Stimulated activated CD8-positive, alpha-beta memory T cell treated with anti-CD3 and anti-CD28 coated beads, Interleukin-4, amount 100 ng/mL, for 48 hours (primary cell): ENCODE results near the gene OVCA2.

Experiments
- DNase-seq: peaks from one replicate; pipeline ENCODE4 v3.0.0-alpha.2; 2020

Gene OVCA2

DNA sequence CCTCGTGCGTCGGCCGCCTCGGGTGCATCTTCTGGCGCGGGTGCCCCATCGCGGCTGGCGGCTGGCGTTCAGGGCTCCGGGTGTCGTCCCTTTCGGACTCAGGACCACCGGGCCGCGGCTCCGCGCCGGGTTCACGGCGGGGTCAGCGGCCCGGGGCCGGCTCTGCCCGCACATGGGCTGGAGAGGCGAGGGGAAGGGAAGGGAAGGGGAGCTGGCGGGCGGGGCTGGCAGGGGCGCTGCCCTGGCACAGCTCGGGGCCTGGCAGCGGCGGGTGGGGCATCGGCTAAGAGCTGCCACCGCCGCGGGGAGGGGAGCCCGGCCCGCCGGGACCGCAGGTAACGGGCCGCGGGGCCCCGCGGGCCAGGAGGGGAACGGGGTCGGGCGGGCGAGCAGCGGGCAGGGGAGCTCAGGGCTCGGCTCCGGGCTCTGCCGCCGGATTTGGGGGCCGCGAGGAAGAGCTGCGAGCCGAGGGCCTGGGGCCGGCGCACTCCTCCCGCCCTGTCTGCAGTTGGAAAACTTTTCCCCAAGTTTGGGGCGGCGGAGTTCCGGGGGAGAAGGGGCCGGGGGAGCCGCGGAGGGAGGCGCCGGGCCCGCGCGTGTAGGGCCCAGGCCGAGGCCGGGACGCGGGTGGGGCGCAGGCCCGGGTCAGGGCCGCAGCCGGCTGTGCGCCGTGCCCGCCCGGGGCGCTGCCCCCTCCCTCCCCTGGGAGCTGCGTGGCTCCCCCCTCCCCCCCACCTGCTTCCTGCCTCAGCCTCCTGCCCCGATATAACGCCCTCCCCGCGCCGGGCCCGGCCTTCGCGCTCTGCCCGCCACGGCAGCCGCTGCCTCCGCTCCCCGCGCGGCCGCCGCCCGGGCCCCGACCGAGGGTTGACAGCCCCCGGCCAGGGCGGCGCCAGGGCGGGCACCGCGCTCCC lies 13.7 kb downstream of the OVCA2 start:
- DNase-seq = peak; percentile 58

DNA sequence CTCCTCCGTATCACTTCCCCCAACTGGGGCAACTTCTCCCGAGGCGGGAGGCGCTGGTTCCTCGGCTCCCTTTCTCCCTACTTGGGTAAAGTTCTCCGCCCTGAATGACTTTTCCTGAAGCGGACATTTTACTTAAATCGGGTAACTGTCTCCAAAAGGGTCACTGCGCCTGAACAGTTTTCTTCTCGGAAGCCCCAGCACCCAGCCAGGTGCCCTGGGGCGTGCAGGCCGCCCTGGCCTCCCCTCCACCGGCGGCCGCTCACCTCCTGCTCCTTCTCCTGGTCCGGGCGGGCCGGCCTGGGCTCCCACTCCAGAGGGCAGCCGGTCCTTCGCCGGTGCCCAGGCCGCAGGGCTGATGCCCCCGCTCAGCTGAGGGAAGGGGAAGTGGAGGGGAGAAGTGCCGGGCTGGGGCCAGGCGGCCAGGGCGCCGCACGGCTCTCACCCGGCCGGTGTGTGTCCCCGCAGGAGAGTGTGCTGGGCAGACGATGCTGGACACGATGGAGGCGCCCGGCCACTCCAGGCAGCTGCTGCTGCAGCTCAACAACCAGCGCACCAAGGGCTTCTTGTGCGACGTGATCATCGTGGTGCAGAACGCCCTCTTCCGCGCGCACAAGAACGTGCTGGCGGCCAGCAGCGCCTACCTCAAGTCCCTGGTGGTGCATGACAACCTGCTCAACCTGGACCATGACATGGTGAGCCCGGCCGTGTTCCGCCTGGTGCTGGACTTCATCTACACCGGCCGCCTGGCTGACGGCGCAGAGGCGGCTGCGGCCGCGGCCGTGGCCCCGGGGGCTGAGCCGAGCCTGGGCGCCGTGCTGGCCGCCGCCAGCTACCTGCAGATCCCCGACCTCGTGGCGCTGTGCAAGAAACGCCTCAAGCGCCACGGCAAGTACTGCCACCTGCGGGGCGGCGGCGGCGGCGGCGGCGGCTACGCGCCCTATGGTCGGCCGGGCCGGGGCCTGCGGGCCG lies 14.7 kb downstream of the OVCA2 start:
- DNase-seq = peak; percentile 66

- no peak for DNase-seq
Measured at GRCh38 chr17:2057175-2057759, 15.4 kb downstream of the OVCA2 start.

GRCh38 chr17:2057760-2058585 lies 16.2 kb downstream of the OVCA2 start:
- DNase-seq = no peak

GRCh38 chr17:2058586-2059546 lies 17.0 kb downstream of the OVCA2 start:
- peak; percentile 88 for DNase-seq

DNA sequence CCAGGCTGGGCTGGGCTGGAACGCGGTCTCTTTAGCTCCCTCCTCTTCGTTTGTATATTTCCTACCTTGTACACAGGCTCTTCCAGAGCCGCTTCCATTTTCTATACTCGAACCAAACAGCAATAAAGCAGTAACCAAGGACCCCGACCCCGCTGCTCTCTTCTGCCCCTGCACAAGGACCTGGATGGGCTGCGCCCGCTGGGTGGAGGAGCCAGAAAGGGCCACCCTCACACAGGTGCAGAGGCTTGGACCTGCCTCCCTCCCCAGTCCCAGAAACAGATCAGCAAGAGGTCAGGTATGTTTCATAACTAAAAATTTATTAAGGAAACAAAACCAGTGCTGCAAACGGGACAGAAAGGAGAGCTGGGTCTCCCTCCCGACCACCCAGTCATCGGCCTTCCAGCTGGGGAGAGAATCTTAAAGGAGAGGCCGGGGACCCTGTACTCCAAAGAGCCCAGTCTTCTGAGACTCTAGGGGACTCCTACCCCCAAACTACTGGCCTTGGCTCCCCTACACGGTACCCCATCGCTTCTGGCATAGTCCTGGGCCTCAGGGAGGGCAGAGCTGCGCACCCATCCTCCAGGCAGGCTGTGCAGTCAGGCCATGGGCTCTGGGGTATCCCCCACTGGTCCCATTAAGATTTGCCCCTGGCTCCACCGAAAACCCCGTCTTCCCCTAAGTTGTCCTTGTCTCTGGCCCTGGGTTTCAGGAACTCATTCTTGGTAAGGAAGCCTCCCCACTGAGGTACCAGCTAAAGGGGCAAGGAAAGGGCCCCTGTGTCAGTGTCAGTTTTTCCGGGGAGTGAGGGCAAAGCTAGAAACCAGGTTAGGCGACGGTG lies 17.9 kb downstream of the OVCA2 start:
- no peak for DNase-seq

DNA sequence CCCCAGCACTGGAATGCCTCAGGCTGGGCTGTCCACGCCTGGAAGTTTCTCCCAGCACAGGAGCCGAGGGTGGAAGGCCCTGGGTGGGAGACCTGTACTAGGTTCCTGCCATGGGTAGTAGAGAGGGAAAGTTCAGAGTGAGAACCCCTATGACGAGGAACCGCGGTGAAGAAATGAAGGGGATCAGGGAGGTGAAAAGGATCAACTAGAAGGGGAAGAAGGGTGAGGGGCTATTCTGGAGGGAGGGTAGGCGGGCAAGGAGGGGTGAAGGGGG lies 18.5 kb downstream of the OVCA2 start:
- no peak for DNase-seq

- no peak for DNase-seq
Measured at GRCh38 chr17:2060681-2061440, 19.0 kb downstream of the OVCA2 start.

DNA sequence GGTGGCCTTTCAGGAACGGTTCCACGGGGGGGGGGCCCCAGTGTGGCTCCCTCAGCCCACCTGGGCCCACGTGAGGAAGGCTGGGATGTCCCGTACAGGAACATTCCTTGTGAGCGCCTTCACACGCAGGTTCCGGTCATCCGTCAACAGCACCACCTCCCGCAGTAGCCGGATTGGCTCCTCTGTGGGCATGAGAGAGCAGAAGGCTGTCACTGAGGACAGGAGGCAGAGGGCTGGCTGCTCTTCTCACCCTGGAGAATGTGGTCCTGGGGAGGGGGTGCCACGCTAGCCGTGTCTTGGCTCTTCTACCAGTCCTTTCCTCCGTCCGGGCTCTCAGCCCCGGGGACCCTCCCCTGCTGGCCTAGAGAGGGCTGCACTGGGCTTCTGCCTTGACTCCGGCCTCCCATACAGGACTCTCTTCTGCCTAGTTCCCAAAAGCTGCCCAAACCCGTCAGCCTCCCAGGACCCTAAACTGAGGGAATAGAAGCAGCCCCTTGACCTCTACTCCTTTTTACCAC lies 19.7 kb downstream of the OVCA2 start:
- no peak for DNase-seq

DNA sequence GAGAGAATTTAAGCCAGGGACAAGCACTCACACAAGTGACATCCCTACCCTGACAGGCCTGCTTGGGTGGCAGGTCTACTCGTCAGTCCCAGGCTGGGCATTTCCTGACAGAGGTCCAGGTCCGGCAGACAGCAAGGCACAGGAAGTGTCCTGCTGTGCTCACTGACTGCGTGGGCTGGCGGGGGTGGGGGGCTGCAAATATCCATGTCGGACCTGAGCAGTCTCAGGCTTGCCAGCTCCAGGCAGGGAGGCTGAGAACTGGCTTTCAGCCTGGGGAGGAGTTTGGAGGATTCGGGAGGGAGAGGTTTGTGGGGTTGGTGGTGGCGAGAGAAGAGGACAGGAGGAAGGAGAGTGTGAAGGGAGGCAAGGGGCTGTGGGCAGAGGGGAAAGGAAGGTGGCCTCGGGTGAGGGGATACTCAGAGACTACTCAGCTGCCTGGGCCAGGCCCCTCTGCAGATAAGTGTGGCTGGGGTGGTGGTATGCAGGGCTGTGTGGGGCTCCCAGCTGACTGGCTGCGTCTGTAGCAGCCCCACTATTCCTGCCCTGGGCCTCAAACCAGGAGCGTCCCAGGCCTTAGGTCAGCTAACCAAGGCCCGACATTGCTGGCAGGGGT lies 20.9 kb downstream of the OVCA2 start:
- DNase-seq = no peak

DNA sequence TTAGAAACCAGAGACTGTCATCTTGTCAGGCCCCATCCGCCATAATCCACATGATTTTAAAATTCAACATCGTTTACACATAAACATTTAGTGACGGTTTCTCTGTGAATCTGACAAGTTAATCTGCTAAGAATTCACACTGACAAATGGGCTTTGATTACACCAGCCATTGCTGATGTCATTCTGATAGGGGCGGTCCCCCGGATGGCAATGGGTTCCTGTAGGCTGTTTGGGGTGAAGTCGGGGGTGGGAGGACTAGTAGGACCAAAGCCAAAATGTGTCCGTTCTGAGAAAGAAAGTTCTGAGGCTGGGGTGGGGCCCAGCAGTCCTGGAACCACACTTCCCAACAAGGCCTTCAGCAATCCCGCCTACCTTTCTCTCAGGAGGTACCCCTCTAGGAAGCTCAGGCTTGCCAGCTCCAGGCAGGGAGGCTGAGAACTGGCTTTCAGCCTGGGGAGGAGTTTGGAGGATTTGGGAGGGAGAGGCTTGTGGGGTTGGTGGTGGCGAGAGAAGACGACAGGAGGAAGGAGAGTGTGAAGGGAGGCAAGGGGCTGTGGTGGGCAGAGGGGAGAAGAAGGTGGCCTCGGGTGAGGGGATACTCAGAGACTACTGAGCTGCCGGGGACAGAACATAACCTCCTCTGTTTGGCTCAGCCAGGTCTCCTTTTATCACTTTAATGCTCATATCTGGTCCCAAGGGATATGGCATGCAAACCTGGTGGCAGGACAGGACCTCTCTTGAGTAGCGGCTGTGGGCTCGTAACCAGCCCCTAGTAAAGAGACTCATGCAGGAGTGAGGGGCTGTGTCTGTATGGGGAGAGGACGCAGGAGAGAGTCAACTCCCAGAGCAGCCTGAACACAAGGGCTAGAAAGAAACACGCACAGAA lies 21.7 kb downstream of the OVCA2 start:
- no peak for DNase-seq

DNA sequence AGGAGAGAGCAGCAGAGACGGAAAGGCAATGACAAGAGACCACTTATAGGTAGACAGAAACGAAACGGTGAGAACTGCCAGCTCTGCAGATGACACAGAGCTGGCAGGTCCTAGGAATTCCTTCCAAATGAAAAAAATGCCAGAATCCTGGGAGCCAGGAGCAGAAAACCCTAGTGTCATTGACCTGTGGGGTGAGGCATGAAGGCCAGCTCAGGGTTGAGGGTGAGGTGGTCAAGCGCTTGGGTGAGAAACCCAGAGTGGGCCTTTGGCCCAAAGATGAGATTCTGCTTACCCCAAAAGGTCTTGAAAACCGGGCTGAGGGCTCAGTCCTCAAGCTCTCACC lies 22.3 kb downstream of the OVCA2 start:
- no peak for DNase-seq

DNA sequence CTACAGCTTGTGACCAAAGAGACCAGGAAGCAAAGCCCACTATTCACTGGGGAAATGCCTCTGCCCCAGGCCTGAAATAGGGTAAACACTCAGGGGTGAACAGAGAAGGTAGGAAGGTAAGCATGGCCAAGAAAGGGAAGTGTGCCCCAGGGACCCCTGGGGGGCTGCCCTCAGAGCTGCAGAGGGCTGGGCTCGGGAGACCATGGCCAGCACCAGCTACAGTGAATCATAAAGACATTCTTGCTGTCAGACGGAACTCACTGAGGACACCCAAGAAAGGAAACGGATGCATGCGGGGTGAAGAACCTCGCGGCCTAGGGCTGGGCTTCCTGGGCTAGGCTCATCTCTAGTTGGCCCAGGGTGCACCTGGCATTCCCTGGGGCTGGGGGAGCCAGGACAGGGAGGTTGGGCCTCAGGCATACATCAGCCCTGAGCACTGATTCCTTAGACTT lies 22.7 kb downstream of the OVCA2 start:
- no peak for DNase-seq

DNA sequence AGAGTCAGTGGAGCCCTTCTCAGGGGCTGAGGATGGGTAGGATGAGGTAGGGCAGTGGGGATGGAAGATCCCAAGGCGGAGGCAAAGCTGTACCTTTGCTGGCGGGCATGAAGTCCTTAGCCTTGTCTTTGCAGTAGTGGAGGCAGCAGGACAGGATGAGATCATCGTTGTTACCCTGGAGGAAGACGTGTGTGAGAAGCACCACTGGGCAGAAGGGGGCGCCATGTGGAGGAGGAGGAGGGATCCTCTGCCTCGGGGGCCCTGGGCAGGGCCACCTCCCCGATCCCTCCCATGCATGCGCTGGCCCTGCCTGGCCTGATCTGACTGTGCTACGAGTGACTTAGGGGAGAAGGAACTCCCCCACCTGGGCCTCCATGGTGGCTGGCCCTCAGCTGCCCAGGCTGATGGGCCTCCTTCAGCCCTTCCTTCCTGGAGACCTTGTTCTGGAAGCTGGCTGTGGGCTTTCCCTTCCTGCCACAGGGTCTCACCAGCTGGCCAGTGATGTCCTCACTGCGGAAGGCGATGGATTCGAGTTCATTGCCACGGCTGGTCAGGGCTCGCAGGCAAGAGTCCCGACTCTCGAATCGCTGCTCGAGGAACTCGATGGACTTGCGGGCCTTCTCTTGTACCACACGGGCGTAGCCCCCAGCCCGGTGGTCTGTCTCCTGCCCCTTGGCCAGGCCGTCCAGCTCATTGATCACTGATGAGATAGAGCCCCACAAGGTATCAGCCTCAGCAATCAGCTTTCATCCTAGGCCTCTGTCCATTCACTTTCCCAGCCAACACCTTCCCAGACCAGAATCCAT lies 23.4 kb downstream of the OVCA2 start:
- DNase-seq = peak; percentile 86

DNA sequence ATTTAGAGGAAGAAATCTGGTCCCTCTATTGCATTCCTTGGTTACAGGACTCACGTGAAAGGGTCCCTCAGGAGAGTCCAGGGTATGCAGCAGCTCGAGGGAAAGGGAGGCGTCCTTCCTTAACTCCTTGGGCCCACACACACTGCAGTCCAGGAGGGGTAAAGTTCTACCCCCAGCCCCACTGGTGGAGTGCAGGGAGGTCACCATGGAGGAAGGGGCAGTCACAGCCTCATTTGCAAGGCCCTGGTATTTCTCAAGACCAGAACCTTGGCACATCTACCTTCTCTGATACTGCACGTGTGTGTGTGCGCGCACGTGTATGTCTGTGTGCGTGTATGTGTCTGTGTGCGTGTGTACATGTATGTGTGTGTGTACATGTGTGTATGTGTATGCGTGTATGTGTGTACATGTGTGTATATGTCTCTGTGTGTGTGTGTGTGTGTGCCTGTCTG lies 24.2 kb downstream of the OVCA2 start:
- no peak for DNase-seq

- DNase-seq = no peak
Measured at GRCh38 chr17:2067048-2067561, 25.3 kb downstream of the OVCA2 start.

- DNase-seq = no peak
Measured at GRCh38 chr17:2067608-2068024, 25.8 kb downstream of the OVCA2 start.
